GM12878 (cell line): Measurements from ENCODE around the gene S100A14. TPM values are rescaled to one million over a fixed set of nuclear protein-coding genes. Genes with fewer than 3 reads are reported as not detected.
A peak's percentile ranks its signal among the peaks of the same experiment; 100 is the strongest.

Experiments
- GATAD2B ChIP-seq: fragments of 450-650 bp; conservative IDR thresholded peaks from 2 replicates; pipeline ENCODE4 v1.6.1; 2017; ENCODE audit warnings: low read depth, mild to moderate bottlenecking, moderate library complexity
- JUNB ChIP-seq: IDR thresholded peaks from 2 replicates; pipeline ENCODE4 v1.6.1; 2016; ENCODE audit warnings: antibody characterized with exemption, mild to moderate bottlenecking
- NBN ChIP-seq: fragments of 450-650 bp; IDR thresholded peaks from 2 replicates; pipeline ENCODE4 v1.6.1; 2016
- NFXL1 ChIP-seq: fragments of 450-650 bp; IDR thresholded peaks from 2 replicates; pipeline ENCODE4 v1.6.1; 2017; ENCODE audit warnings: antibody characterized with exemption, mild to moderate bottlenecking, borderline replicate concordance
- POLR2AphosphoS2 ChIP-seq: IDR thresholded peaks from 2 replicates; pipeline ENCODE4 v1.6.1; 2011; ENCODE audit warnings: low read depth, mild to moderate bottlenecking, low read length, improper control_type of control experiment, moderate library complexity
- RAD51 ChIP-seq: fragments of 450-650 bp; IDR thresholded peaks from 2 replicates; pipeline ENCODE4 v1.6.1; 2016; ENCODE audit warnings: moderate library complexity, mild to moderate bottlenecking, inconsistent platforms
- RBBP5 ChIP-seq: fragments of 200-600 bp; sonication (generic); conservative IDR thresholded peaks from 2 replicates; pipeline ENCODE4 v1.6.1; 2016
- SIN3A ChIP-seq: IDR thresholded peaks from 2 replicates; pipeline ENCODE4 v1.6.1; 2012; ENCODE audit warnings: low read depth, low read length, improper control_type of control experiment
- SMC3 ChIP-seq: IDR thresholded peaks from 2 replicates; pipeline ENCODE4 v1.6.1; 2011; ENCODE audit warnings: low read length, improper control_type of control experiment, borderline replicate concordance
- ZNF217 ChIP-seq: fragments of 450-650 bp; IDR thresholded peaks from 2 replicates; pipeline ENCODE4 v1.6.1; 2017; ENCODE audit warnings: antibody characterized with exemption, mild to moderate bottlenecking
- ZNF24 ChIP-seq: fragments of 450-650 bp; IDR thresholded peaks from 2 replicates; pipeline ENCODE4 v1.6.1; 2017; ENCODE audit warnings: antibody characterized with exemption, mild to moderate bottlenecking
- polyA plus RNA-seq, 11 experiments: library from polyadenylated mRNA; depleted of rRNA in 4 of 11; unstranded in 6 of 11; stranded (reverse) in 5 of 11; fragments of >200 nt; fragmentation: Nextera tagmentation in 4 of 11; fragmentation: Illumina TruSeq in 1 of 11; extraction: Ambion mirVana in 4 of 11; extraction: Trizol in 1 of 11; gene quantifications; 1 replicate in 1 of 11; 2 replicates in 10 of 11; pipeline versions ENCODE4 v1.2.1 to v1.2.3, GENCODE V29; 2011 to 2016; ENCODE audit warnings: inconsistent platforms in 2 of 11, missing spikeins in 2 of 11, low read depth in 1 of 11
- total RNA-seq, 4 experiments: library from RNA; depleted of rRNA in 3 of 4; stranded (reverse); fragments of >200 nt in 3 of 4; fragmentation: Illumina TruSeq in 1 of 4; extraction: Trizol in 1 of 4; gene quantifications; 2 replicates each; pipeline versions ENCODE4 v1.2.1 to v1.2.3, GENCODE V29; 2013 to 2021
- TF ChIP-seq, protein P1 (sequence below): fragments of 450-650 bp; formaldehyde crosslinking; IDR thresholded peaks from 2 replicates; pipeline ENCODE4 v1.5.0; 2022; ENCODE audit warnings: mild to moderate bottlenecking, missing genetic modification characterization
- TF ChIP-seq, protein P2 (sequence below): fragments of 450-650 bp; IDR thresholded peaks from 2 replicates; pipeline ENCODE4 v1.6.1; 2017; ENCODE audit warnings: low read depth, mild to moderate bottlenecking, moderate library complexity
- TF ChIP-seq, protein P3 (sequence below): fragments of 450-650 bp; IDR thresholded peaks from 2 replicates; pipeline ENCODE4 v1.6.1; 2017; ENCODE audit warnings: antibody characterized with exemption, mild to moderate bottlenecking, moderate library complexity
- TF ChIP-seq, protein P4 (sequence below): fragments of 450-650 bp; IDR thresholded peaks from 2 replicates; pipeline ENCODE4 v1.6.1; 2014; ENCODE audit warnings: mild to moderate bottlenecking

Gene S100A14
- total and polyA plus RNA-seq, 10 of the 15 experiments (the other 5 are each of a cell fraction or from before 2014, with no cell fraction given), result 0.20 to 0.77 (median 0.45) TPM; not detected in 4

DNA sequence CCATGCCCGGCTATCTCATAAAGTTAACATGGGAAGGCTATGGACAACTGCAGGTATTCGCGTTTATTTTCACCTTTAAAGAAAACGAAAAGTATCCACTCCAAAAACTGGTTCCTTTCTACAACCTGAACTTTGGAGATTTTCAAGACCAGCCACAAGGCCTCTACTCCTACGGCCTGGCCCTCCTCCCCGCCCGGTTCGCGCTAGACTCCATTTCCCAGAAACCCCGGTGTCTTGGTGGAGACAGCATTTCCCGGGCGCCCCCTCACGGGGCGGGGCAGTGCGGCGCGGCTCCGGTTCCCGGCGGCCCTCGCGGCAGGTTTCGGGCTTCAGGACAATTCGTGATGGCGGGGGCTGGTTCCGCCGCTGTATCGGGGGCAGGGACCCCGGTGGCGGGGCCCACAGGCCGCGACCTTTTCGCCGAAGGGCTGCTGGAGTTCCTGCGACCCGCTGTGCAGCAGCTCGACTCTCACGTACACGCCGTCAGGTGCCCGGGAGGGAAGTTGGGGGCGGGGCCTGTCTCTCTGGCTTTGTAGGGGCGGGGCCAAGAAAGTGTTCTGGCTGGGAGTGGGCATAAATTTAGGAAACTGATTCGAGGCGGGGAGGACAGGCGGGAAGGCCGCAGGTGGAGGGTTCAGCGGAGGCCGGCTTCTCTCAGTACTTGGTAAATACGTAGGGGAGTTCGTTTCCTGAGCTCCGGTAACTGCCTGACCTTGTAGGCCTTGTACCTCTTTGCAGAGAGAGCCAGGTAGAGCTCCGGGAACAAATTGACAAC, 42.5 kb upstream of the S100A14 start, which contains the start of gene SNAPIN (continued):
- TF ChIP-seq, protein P1, sequence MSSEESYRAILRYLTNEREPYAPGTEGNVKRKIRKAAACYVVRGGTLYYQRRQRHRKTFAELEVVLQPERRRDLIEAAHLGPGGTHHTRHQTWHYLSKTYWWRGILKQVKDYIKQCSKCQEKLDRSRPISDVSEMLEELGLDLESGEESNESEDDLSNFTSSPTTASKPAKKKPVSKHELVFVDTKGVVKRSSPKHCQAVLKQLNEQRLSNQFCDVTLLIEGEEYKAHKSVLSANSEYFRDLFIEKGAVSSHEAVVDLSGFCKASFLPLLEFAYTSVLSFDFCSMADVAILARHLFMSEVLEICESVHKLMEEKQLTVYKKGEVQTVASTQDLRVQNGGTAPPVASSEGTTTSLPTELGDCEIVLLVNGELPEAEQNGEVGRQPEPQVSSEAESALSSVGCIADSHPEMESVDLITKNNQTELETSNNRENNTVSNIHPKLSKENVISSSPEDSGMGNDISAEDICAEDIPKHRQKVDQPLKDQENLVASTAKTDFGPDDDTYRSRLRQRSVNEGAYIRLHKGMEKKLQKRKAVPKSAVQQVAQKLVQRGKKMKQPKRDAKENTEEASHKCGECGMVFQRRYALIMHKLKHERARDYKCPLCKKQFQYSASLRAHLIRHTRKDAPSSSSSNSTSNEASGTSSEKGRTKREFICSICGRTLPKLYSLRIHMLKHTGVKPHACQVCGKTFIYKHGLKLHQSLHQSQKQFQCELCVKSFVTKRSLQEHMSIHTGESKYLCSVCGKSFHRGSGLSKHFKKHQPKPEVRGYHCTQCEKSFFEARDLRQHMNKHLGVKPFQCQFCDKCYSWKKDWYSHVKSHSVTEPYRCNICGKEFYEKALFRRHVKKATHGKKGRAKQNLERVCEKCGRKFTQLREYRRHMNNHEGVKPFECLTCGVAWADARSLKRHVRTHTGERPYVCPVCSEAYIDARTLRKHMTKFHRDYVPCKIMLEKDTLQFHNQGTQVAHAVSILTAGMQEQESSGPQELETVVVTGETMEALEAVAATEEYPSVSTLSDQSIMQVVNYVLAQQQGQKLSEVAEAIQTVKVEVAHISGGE, result no peak
- TF ChIP-seq SMC3, result no peak
- no peak for TF ChIP-seq RAD51
- TF ChIP-seq JUNB, result no peak
- TF ChIP-seq, protein P2, sequence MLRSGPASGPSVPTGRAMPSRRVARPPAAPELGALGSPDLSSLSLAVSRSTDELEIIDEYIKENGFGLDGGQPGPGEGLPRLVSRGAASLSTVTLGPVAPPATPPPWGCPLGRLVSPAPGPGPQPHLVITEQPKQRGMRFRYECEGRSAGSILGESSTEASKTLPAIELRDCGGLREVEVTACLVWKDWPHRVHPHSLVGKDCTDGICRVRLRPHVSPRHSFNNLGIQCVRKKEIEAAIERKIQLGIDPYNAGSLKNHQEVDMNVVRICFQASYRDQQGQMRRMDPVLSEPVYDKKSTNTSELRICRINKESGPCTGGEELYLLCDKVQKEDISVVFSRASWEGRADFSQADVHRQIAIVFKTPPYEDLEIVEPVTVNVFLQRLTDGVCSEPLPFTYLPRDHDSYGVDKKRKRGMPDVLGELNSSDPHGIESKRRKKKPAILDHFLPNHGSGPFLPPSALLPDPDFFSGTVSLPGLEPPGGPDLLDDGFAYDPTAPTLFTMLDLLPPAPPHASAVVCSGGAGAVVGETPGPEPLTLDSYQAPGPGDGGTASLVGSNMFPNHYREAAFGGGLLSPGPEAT, result 0 out of 2 replicates have a peak, but pooled peaks have one; percentile 32
- TF ChIP-seq ZNF24, result no peak
- TF ChIP-seq, protein P3, sequence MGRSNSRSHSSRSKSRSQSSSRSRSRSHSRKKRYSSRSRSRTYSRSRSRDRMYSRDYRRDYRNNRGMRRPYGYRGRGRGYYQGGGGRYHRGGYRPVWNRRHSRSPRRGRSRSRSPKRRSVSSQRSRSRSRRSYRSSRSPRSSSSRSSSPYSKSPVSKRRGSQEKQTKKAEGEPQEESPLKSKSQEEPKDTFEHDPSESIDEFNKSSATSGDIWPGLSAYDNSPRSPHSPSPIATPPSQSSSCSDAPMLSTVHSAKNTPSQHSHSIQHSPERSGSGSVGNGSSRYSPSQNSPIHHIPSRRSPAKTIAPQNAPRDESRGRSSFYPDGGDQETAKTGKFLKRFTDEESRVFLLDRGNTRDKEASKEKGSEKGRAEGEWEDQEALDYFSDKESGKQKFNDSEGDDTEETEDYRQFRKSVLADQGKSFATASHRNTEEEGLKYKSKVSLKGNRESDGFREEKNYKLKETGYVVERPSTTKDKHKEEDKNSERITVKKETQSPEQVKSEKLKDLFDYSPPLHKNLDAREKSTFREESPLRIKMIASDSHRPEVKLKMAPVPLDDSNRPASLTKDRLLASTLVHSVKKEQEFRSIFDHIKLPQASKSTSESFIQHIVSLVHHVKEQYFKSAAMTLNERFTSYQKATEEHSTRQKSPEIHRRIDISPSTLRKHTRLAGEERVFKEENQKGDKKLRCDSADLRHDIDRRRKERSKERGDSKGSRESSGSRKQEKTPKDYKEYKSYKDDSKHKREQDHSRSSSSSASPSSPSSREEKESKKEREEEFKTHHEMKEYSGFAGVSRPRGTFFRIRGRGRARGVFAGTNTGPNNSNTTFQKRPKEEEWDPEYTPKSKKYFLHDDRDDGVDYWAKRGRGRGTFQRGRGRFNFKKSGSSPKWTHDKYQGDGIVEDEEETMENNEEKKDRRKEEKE, result no peak
- no peak for TF ChIP-seq ZNF217
- TF ChIP-seq, protein P4, sequence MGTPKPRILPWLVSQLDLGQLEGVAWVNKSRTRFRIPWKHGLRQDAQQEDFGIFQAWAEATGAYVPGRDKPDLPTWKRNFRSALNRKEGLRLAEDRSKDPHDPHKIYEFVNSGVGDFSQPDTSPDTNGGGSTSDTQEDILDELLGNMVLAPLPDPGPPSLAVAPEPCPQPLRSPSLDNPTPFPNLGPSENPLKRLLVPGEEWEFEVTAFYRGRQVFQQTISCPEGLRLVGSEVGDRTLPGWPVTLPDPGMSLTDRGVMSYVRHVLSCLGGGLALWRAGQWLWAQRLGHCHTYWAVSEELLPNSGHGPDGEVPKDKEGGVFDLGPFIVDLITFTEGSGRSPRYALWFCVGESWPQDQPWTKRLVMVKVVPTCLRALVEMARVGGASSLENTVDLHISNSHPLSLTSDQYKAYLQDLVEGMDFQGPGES, result no peak
- 0 out of 2 replicates have a peak, but pooled peaks have one; percentile 54 for TF ChIP-seq RBBP5
- peak; percentile 45; the same call in 1 of the 2 replicates for TF ChIP-seq NBN
- peak; percentile 90 for TF ChIP-seq POLR2AphosphoS2
- peak; percentile 43; the same call in 1 of the 2 replicates for TF ChIP-seq SIN3A
- no peak for TF ChIP-seq NFXL1
- peak; percentile 52; the same call in 1 of the 2 replicates for TF ChIP-seq GATAD2B
